Islet of Langerhans (tissue), 1 donor: ENCODE measurements around the gene CD70.
A peak's percentile ranks its signal among the peaks of the same experiment; 100 is the strongest.
"Not testable (repeated sequence)": the region's sequence is repeated elsewhere in the genome, so short reads cannot be mapped to it uniquely, and the experiment has no call there.

ENCODE experiments used
- FAIRE-seq: peaks from one replicate; lab custom pipeline; 2011; peaks lifted over from hg19 to GRCh38; lab: Jason Lieb, UNC

The CD70 gene, protein sequence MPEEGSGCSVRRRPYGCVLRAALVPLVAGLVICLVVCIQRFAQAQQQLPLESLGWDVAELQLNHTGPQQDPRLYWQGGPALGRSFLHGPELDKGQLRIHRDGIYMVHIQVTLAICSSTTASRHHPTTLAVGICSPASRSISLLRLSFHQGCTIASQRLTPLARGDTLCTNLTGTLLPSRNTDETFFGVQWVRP

DNA sequence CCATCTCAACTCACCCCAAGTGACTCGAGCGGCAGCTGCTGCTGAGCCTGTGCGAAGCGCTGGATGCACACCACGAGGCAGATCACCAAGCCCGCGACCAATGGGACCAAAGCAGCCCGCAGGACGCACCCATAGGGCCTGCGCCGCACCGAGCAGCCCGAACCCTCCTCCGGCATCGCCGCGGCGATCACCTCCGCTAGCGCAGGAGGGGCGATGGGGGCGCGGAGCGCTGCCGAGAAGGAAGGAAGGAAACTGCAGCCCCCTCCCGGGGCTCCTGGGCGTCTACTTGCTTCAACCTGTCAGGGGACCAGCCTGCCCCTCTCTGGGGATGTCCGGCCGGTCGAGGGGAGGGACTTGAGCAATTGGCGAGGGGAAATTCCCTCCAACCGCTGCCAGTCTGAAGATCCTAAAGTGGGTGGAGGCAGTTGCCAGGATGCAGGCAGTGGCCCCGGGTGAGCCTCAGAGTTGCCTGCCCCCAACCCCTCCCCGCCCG is at the start of gene CD70:
Gene CD70, minus strand, starts transcription at position 324 of the 493 bp plus-strand sequence. Its CDS starts 148 bp downstream, at position 176.
- no peak for FAIRE-seq

DNA sequence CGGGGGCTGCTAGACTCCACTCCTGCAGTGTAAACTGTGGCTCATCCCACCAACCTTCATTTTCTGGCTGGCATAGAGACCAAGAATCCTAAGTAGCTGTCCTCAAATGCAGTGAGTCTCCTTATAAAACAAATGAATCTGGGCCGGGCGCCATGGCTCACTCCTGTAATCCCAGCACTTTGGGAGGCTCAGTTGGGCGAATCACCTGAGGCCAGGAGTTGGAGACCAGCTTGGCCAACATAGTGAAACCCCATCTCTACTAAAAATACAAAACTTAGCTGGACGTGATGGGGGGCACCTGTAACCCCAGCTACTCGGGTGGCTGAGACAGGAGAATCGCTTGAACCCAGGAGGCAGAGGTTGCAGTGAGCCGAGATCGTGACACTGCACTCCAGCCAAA is 49.4 kb upstream of the CD70 start:
- FAIRE-seq: not testable (repeated sequence)

DNA sequence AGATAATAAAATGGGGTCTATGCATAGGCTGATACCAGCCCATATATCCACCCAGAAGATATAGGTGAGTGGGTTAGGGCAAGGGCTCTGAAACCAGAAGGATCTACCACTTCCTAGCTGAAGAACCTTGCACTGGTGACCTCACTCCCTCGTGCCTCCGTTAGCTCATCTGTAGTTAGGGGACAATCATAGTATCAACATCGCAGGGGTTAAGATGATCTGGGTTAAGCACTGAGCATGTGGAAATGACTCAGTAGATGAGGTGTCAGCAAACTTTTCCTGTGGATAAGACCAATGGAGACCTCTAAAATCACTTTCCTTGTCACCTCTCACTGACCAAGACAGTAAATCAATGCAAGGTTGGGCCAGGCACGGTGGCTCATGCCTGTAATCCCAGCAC is 48.5 kb upstream of the CD70 start:
- FAIRE-seq: no peak

DNA sequence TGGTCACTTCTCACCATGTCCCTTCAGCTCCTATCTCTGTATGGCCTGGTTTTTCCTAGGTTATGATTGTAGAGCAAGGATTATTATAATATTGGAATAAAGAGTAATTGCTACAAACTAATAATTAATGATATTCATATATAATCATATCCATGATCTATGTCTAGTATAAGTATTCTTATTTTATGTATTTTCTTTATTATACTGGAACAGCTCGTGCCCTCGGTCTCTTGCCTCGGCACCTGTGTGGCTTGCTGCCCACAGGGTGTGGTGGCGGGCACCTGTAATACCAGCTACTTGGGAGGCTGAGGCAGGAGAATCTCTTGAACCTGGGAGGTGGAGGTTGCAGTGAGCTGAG is 42.5 kb upstream of the CD70 start:
- not testable (repeated sequence) for FAIRE-seq

DNA sequence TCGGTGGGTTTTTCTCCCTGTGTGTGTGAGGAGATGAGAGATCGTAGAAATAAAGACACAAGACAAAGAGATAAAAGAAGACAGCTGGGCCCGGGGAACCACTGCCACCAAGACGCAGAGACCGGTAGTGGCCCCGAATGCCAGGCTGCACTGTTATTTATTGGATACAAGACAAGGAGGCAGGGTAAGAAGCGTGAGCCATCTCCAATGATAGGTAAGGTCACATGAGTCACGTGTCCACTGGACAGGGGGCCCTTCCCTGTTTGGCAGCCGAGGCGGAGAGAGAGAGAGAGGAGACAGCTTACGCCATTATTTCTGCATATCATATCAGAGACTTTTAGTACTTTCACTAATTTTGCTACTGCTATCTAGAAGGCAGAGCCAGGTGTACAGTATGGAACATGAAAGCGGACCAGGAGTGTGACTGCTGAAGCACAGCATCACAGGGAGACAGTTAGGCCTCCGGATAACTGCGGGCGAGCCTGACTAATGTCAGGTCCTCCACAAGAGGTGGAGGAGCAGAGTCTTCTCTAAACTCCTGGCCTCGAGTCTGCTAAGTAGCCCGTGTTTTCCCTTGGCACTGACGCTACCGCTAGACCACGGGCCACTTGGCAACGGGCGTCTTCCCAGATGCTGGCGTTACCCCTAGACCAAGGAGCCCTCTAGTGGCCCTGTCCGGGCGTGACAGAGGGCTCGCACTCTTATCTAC is 42.0 kb upstream of the CD70 start:
- not testable (repeated sequence) for FAIRE-seq

DNA sequence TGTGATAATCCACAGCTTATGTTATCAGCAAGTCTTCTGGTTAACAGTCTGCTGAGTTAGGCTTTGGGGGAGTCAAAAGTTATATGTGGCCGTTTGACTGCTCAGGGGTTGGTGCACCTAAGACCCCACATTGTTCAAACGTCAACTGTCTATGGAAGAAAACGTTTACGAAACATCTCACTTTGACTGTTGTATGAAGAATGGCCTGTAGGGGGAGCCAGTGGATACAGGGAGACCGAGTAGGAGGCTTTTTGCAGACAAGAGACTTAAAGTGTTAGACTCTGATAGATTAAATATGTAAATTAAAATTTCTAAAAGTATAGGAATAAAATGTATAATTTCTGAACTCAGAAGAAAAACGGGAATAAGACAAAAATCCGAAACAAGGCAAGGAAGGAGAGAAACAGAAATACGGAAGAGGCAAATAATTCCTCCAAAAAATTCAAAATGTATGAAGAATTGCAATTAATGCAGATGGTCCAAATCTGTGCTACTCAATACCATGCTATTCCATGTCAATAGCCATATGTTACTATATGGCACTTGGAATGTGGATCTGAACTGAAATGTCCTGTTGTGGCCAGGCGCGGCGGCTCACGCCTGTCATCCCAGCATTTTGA is 41.2 kb upstream of the CD70 start:
- FAIRE-seq: peak; percentile 66

DNA sequence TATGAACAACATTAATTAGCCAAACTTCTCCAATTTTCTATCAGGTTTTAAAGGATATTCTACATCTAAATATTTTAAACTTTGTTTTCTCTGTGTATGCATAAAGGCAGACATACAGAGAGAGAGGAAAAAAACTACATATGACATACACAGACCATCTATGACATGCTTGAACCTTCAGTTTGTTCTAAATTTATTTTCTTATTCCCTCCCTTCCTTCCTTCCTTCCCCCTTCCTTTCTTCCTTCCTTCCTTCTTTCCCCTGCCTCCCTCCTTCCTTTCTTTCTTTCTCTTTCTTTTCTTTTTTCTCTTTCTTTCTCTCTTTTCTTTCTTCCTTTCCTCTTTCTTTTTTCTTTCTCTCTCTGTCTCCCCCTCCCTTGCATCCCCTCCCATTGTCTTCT is 35.8 kb upstream of the CD70 start:
- no peak for FAIRE-seq

DNA sequence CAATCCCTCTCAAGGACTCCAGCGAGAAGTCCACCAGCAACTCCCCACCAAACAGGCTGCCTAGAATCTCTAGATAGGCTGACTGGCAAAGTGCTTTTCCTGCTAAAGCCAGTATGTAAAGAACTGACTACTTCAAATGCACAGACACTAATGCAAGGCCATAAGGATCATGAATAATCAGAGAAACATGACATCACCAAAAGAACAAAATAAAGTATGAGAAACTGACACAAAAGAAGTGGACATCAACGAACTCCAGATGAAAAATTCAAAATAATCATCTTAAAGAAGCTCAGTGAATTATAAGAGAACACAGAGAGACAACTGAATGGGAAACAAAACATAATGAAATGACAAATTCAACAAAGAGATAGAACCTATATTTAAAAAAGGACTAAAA is 26.4 kb upstream of the CD70 start:
- no peak for FAIRE-seq

DNA sequence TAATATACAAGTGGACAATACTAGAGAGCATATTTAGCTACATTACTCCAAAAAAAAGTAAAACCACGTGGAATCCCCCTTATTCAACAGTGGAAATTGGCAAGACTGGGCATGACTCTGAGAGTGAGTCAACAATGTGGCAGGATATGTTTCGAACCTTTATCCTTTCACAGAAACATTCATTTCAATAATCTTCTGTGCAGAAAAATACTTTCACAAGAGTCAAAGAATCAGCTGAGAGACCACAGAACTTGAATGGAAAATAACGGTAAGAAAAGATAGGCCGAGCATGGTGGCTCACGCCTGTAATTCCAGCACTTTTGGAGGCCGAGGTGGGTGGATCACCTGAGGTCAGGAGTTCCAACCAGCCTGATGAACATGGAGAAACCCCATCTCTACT is 25.1 kb upstream of the CD70 start:
- no peak for FAIRE-seq

DNA sequence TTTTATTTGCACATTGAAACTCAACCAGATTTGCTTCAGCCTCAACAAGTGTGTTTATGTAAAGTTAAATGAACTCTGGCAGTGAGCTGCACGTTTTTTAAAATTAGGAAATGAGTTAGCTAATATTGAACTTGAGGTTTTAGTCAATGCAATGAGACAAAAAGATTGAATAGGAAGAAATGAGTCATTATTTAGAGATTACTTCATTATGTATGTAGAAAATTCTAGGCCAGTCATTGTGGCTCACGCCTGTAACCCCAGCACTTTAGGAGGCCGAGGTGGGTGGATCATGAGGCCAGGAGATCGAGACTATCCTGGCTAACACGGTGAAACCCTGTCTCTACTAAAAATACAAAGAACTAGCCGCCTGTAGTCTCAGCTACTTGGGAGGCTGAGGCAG is 22.8 kb upstream of the CD70 start:
- FAIRE-seq: no peak

DNA sequence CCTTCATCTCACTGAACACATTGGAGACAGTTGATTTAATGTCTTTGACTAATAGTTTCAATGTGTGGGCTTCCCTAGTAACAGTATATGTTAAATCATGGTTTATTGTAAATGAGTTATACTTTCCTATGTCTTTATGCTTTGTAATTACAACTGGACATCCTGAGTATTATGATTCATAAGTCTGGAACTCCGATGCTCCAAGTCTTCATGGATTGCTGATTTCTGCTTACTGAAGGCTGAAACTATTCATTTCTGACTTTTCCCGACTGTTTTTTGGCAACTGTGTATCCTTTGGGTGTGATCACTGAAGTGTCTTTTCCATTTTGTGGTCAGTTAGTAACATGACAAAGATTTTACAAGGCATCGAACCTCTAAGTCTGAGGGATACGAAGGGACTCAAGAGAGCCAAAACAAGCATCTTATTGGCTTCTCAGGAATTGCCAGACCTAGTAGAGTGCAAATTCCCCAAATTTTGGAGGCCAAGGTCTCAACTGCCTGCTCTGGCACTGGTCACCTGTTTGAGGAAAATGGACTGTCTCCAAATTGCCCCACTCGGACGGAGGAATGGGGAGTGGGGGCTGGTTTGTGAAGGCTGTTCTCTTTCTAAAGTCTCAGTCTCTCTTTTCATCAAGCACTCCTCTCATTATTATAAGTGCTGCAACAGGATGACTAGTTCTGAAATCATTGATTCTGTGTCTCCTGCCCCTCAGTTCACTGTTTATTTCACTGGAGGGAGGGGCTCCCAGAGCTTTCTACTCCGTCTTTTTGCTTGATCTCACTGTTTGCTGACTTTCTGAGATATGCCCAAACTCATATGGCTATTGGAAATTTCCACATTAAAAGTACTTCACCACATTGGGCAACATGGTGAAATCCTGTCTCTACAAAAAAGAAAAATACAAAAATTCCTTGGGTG is 20.2 kb upstream of the CD70 start:
- FAIRE-seq: no peak

DNA sequence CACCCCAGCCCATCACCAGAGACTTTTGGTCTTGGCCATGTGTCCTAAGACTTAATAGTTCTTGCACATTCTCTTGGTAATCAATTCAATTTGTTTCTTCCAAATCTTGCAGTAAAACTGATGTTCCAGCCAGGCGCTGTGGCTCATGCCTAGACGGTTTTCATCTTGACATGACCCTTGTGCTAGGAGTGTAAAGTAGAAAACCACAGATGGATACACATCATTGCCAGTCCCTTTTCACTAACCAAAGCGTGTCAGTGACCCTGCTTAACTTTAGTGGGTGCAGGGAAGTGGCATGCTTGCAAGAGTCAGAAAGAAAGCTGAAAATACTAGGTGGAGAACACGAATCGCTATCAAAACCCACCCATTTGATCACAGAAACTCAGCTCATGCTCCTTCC is 18.0 kb upstream of the CD70 start:
- FAIRE-seq: no peak

DNA sequence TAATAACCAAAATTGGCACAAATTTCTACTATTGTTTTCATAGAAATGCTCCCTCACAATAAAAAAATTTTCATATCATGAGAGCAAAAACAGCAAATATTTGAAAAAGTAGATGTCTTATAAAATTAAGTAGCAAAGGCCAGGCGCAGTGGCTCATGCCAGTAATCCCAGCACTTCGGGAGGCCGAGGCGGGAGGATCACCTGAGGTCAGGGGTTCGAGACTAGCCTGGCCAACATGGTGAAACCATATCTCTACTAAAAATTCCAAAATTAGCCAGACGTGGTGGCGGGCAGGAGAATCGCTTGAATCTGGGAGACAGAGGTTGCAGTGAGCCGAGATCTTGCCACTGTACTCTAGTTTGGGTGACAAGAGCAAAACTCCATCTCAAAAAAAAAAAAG is 17.2 kb upstream of the CD70 start:
- FAIRE-seq: not testable (repeated sequence)

DNA sequence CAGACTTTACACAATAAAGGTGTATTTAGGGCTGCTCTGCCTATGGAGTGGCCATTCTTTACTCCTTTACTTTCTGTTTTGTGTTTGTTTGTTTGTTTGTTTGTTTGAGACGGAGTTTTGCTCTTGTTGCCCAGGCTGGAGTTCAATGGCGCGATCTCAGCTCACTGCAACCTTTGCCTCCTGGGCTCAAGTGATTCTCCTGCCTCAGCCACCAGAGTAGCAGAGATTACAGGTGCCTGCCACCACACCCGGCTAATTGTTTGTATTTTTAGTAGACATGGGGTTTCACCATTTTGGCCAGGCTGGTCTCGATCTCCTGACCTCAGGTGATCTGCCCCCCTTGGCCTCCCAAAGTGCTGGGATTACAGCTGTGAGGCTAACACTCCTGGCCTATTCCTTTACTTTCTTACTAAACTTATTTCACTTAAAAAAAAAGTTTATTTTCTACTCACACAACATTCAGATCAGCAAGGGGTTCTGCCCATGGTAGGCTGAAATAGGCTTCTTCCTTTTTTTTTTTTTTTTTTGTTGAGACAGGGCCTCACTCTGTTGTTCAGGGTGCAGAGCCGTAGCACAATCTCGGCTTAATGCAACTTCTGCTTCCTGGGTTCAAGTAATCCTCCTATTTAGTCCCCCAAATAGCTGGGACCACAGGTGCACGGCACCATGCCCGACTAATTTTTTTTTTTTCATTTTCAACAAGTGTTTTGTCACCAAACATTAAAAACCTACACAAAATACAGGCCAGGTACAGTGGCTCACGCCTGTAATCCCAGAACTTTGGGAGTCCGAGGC is 15.5 kb upstream of the CD70 start:
- not testable (repeated sequence) for FAIRE-seq

DNA sequence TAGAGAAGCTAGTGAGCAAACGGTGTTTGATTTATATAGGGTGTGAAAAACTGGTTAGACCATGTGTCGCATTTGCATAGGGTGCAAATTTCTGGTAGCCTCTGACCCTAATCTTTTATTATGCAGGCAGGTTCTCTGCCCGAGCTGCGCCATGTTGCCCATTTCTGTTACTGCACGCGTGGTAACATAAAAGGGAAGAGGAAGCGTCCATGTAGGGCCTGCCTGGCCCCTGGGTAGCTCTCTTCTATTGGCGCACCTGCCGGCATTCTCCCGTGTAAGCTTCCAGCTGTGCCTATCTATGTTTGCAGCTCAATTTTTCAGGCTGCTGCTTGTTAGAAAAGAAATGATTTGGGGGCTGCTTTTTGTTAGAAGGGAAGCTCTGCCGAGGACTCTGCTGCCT is 14.0 kb upstream of the CD70 start:
- no peak for FAIRE-seq

DNA sequence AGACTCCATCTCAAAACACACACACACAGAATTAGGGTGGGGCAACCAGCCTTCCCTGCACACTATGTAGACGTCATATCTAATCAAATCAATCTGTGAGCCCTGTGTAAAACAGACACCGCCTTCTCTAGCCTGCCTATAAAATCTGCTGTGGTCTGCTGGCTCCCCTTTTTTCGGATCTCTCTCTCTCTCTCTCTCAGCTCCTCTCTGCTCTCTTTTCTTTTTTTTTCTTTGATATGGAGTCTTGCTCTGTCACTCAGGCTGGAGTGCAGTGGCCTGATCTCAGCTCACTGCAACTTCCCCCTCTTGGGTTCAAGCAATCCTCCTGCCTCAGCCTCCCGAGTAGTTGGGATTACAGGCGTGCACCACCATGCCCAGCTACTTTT is 11.8 kb upstream of the CD70 start:
- FAIRE-seq: no peak

DNA sequence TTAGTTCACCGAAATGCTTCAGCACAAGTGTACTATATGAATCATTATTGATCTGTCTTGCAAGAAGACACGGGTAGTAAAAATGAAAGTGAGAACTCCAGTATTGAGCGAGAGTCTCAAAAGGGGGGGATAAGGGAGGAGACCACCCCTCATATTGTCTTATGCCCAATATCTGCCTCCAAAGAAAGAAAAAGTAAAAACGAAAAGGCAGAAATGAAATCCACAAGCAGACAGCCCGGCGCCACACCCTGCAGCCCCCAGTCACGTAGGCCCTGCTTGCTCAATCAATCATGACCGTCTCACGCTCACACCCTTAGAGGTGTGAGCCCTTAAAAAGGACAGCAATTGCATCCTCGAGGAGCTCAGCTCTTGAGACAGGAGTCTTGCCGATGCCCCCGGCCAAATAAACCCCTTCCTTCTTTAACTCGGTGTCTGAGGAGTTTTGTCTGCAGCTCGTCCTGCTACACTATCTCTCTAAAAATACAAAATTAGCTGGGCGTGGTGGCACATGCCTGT is 10.6 kb upstream of the CD70 start:
- not testable (repeated sequence) for FAIRE-seq

DNA sequence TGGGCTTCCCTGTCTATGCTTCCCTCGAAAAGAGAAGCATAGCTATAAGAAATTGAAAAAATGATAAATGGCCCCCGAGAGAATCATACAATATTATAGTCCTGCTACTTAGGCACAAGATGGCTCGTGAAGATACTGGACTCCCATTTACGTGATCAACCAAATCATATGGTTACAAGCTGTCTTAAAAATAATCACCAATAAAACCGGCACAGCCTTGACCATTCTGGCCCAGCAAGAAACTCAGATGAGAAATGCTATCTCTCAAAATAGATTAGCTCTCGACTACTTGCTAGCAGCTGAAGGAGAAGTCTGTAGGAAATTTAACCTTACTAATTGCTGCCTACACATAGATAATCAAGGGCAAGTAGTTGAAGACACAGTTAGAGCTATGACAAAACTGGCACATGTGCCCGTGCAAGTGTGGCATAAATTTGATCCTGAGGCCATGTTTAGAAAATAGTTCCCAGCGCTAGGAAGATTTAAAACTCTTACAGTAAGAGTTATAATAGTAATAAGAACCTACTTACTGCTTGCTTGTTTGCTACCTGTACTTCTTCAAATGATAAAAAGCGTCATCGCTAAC is 10.1 kb upstream of the CD70 start:
- FAIRE-seq: not testable (repeated sequence)

DNA sequence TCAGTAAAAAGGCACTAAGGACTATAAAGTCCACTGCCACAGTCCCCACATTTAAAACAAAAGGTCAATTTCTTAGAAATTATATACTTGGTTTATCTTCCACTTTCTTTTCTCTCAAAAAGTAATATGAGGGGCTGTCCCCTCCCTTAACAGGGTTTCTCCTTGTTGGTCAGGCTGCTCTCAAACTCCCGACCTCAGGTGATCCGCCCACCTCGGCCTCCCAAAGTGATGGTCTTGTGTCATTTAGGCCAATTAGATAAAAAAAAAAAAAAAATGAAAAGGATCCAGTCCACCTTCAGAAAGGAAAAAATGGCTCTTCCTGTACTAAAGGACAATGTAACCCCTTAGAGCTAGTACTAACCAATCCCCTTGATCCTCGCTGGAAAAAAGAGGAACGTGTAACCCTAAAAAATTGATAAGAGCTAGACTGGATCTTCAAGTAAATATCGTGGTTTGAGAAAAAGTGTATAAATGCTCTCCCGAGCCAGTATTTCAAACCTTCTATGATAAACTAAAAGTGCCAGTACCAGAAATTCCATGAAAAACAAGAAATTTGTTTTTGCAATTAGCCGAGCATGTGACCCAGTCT is 9.0 kb upstream of the CD70 start:
- no peak for FAIRE-seq

DNA sequence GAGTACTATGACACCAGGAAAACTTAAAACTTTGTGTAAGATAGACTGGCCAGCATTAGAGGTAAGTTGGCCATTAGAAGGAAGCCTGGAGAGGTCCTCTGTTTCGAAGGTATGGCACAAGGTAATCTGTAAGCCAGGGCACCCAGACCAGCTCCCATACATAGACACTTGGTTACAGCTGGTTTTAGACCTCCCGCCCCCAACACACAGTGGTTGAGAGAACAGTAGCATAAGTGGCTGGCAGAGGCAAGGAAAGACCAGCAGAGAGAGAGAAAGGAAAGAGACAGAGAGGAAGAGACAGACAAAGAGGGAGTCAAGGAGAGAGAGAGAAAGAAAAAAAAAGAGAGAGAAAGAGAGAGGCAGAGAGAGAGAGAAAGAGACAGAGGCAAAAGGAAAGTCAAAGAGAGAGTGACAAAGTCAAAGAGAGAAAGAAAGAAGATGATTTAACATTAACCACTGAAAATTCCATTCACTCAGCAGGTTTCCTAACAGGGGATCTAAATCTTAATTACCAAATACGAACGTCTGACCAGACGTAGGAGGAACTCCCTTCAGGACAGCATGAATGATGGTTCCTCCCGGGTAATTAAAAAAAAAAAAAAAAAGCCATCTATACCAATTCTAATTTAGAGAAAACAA is 7.4 kb upstream of the CD70 start:
- FAIRE-seq: not testable (repeated sequence)
